ENCODE data around the gene CTNNBL1. TPM values are rescaled to one million over a fixed set of nuclear protein-coding genes. Genes with fewer than 3 reads are reported as not detected.
A peak's percentile ranks its signal among the peaks of the same experiment; 100 is the strongest.

The CTNNBL1 gene
- total and polyA plus RNA-seq, 8 donors = 10.5 to 148 (median 42.0) TPM

DNA sequence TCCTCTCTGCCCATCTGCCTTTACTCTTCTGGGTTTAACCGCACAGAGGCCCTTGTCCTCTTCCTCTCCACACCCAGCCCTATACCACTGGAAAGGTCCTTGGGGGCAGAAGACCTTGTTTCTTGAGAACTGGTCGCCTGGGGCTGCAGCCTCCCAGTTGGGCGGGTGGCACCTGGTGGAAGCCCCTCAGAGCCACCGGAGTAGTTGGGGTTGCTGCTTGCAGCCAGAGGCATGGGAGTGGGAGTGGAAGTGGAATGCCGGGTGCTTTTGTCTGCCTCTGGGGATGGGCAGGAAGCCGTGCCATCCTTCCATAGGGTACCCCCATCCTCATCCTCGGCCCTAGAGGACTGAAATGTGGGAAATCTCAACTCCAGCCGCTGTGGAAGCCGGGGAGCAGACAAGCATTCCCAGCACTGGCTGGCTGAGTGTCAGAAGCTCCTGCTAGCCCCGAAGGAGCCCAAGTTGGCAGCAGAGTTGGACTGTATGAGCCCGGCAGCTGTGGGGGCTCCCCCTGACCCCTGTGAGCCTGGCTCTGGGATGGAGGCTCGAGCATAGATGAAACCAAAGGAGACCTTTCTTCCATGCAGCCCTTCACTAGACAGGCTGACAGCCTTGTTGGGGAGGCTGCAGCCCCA, 210.3 kb downstream of the CTNNBL1 start:
- Histone ChIP-seq H3K4me3 (peak overlapping the region; percentile 41 to 53 (median 46)), H3K9me3 (no peaks in the 10 kb centered on the region), H3K4me1 (peaks cover 11 to 29% (median 16%) of the 10 kb centered on the region in 4 donors), H3K27me3 (peaks cover 0 to 91% (median 48%) of the 10 kb centered on the region in 3 donors), H3K27ac (no peak overlapping the region), H3K36me3 (no peaks in the 10 kb centered on the region)
- DNase-seq = no peak
- intact Hi-C loops (cut with DNase I; ENCODE audit: low total_unique reads) = loop anchor here (10.0 kb wide), 1 partner anchor 91 kb away; no protein-coding TSS in a partner anchor
- TF ChIP-seq, protein P1, sequence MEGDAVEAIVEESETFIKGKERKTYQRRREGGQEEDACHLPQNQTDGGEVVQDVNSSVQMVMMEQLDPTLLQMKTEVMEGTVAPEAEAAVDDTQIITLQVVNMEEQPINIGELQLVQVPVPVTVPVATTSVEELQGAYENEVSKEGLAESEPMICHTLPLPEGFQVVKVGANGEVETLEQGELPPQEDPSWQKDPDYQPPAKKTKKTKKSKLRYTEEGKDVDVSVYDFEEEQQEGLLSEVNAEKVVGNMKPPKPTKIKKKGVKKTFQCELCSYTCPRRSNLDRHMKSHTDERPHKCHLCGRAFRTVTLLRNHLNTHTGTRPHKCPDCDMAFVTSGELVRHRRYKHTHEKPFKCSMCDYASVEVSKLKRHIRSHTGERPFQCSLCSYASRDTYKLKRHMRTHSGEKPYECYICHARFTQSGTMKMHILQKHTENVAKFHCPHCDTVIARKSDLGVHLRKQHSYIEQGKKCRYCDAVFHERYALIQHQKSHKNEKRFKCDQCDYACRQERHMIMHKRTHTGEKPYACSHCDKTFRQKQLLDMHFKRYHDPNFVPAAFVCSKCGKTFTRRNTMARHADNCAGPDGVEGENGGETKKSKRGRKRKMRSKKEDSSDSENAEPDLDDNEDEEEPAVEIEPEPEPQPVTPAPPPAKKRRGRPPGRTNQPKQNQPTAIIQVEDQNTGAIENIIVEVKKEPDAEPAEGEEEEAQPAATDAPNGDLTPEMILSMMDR (IDR thresholded peaks at IDR 0.05) = no peak
- TF ChIP-seq POLR2AphosphoS5 (IDR thresholded peaks at IDR 0.05) (no peak), POLR2A (IDR thresholded peaks at IDR 0.05) (no peak), EP300 (IDR thresholded peaks at IDR 0.05) (no peak)
- 54 to 70% (median 62%) methylated on average over 8 to 12 of the region's 12 CpGs for WGBS, 5 donors

- H3K9me3 ChIP-seq = no peaks in the 10 kb centered on the region
- no peak overlapping the region for H3K27ac ChIP-seq
- H3K4me3 ChIP-seq = peak overlapping the region in 1 of 4 donors; percentile 53
- TF ChIP-seq POLR2AphosphoS5 (IDR thresholded peaks at IDR 0.05) (no peak), POLR2A (IDR thresholded peaks at IDR 0.05) (no peak), EP300 (IDR thresholded peaks at IDR 0.05) (no peak)
- TF ChIP-seq, protein P1 (IDR thresholded peaks at IDR 0.05) = no peak
- WGBS, 5 donors = 64 to 74% (median 68%) methylated on average over 8 of the region's 8 CpGs
- intact Hi-C loops (cut with DNase I; ENCODE audit: low total_unique reads) = loop anchor here (10.0 kb wide), 1 partner anchor 90 kb away; no protein-coding TSS in a partner anchor
- H3K4me1 ChIP-seq = peaks cover 11 to 29% (median 16%) of the 10 kb centered on the region in 4 donors
- H3K27me3 ChIP-seq = peaks cover 0 to 91% (median 48%) of the 10 kb centered on the region in 3 donors
- no peaks in the 10 kb centered on the region for H3K36me3 ChIP-seq
- DNase-seq = no peak
Measured at GRCh38 chr20:37904845-37905373, 211.1 kb downstream of the CTNNBL1 start.

- DNase-seq = no peak
- intact Hi-C loops (cut with DNase I; ENCODE audit: low total_unique reads) = loop anchor here (10.0 kb wide), 1 partner anchor 89 kb away; no protein-coding TSS in a partner anchor
- peaks cover 0 to 91% (median 44%) of the 10 kb centered on the region in 3 donors for H3K27me3 ChIP-seq
- H3K9me3 ChIP-seq = no peaks in the 10 kb centered on the region
- no peaks in the 10 kb centered on the region for H3K36me3 ChIP-seq
- H3K4me3 ChIP-seq = no peak overlapping the region
- TF ChIP-seq POLR2A (IDR thresholded peaks at IDR 0.05) (no peak), EP300 (IDR thresholded peaks at IDR 0.05) (no peak), POLR2AphosphoS5 (IDR thresholded peaks at IDR 0.05) (no peak)
- TF ChIP-seq, protein P1 (IDR thresholded peaks at IDR 0.05) = no peak
- H3K27ac ChIP-seq = no peak overlapping the region
- 64 to 75% (median 69%) methylated on average over 16 of the region's 16 CpGs for WGBS, 5 donors
- peaks cover 11 to 29% (median 16%) of the 10 kb centered on the region in 4 donors for H3K4me1 ChIP-seq
Measured at GRCh38 chr20:37905671-37906613, 212.1 kb downstream of the CTNNBL1 start.

DNA sequence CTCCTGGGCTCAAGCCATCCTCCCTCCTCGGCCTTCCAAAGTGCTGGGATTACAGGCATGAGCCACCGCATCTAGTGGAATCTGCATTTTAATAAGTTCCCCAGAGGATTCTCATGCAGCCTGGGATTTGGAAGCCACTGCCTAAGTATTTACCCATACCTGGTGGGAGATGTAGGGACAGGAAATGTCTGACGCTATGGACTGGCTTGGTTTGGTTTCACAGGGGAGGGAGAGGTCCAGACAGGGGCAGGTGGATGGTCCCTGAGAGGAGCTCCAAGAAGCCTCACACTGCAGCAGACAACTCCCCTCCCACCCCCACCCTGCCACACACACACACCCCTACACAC, 213.5 kb downstream of the CTNNBL1 start:
- intact Hi-C loops (cut with DNase I; ENCODE audit: low total_unique reads) = loop anchor here (10.0 kb wide), 1 partner anchor 87 kb away; no protein-coding TSS in a partner anchor
- DNase-seq = no peak
- no peak for TF ChIP-seq EP300 (IDR thresholded peaks at IDR 0.05)
- TF ChIP-seq POLR2AphosphoS5 (IDR thresholded peaks at IDR 0.05) = no peak
- TF ChIP-seq, protein P1 (IDR thresholded peaks at IDR 0.05) = no peak
- Histone ChIP-seq H3K9me3 (no peaks in the 10 kb centered on the region), H3K4me1 (peaks cover 12 to 30% (median 13%) of the 10 kb centered on the region in 4 donors), H3K27me3 (peaks cover 0 to 91% (median 39%) of the 10 kb centered on the region in 3 donors), H3K27ac (no peak overlapping the region), H3K4me3 (no peak overlapping the region), H3K36me3 (no peaks in the 10 kb centered on the region)
- 49 to 68% (median 50%) methylated on average over 3 of the region's 3 CpGs for WGBS, 5 donors

Measured in stomach (tissue), 9 donors.